NCI-H748 (cell line): Measurements from ENCODE around the gene TMC5.

Experiments
- DNase-seq: peaks from one replicate; lab custom pipeline; 2025; ENCODE audit not compliant: unreplicated experiment; lab: John Stamatoyannopoulos, UW

TMC5 gene

DNA sequence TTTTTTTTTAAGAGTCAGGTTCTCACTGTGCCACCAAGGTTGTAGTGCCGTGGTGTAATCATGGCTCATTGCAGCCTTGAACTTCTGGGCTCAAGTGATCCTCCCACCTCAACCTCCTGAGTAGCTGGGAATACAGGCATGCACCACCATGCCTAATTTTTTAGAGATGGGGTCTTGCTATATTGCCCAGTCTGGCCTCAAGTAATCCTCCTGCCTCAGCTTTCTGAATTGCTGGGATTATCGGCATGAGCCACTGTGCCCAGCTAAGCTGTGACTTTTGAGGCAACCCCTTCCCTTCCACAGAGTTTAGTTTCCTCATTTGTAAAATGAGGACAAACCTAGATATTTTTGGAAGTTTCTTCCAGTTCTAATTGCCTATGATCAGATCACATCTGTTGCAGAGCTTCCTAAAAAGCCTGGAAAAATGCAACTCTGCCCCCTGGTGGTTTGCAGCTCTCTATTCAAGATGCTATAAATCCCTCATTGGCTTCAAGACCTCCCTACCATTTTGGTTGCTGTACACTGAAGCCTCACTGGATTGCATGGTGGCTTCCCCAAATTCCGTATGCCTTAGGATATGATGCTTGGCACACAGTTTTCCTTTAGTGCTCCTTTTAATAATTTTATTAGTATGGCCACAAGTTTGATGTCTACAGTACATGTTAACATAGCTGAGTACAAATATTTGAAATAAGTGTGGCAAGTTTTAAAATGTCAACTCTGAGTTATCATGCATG is 84.9 kb downstream of the TMC5 start:
- peak; percentile 64 for DNase-seq

- no peak for DNase-seq
Measured at GRCh38 chr16:19503461-19504075, 85.9 kb downstream of the TMC5 start.

- no peak for DNase-seq
Measured at GRCh38 chr16:19505600-19506303, 88.1 kb downstream of the TMC5 start.

DNA sequence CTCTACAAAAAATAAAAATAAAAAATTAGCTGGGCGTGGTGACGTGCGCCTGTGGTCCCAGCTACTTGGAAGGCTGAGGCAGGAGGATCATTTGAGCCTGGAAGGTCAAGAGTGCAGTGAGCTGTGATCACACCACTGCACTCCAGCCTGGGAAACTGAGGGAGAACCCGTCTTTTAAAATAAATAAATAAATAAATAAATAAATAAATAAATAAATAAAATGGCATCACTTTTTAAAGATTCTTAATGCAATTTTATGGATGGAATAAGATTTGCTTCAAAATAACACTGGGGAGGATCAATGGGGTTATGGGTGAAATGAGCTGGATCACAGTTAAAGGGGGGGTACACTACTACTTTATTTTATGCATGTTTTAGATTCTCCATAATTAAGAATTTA is 89.3 kb downstream of the TMC5 start:
- DNase-seq = no peak

- no peak for DNase-seq
Measured at GRCh38 chr16:19507867-19508266, 90.2 kb downstream of the TMC5 start.

GRCh38 chr16:19512297-19512696 is 94.6 kb downstream of the TMC5 start:
- DNase-seq = no peak

GRCh38 chr16:19513377-19514053 is 95.8 kb downstream of the TMC5 start:
- no peak for DNase-seq

- DNase-seq = no peak
Measured at GRCh38 chr16:19515757-19516156, 98.1 kb downstream of the TMC5 start.

DNA sequence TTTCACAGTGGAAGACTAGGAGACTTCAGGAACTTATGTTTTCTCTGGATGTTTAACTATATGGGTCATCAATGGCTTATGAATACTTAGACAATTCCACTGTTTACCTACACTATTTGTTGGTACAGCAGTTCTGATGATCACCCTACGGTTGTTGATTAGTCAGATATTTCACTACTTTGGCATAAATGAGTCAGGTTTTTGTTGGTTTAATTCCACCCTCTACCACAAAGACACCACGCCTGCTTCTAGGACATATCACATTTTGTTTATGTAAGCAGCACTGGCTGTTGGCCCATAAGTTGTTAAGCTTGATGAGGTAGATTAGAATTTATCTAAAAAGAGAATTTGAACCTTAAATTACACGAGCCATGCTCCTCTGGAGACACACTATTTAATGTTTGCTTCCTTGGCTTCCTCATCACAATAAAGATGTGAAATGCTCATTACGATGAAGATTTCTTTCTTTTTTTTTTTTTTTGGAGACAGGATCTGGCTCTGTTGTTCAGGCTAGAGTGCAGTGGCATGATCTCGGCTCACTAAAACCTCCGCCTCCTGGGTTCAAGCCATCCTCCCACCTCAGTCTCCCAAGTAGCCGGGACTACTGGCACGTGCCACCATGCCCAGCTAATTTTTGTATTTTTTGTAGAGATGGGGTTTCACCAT is 99.9 kb downstream of the TMC5 start:
- no peak for DNase-seq

DNA sequence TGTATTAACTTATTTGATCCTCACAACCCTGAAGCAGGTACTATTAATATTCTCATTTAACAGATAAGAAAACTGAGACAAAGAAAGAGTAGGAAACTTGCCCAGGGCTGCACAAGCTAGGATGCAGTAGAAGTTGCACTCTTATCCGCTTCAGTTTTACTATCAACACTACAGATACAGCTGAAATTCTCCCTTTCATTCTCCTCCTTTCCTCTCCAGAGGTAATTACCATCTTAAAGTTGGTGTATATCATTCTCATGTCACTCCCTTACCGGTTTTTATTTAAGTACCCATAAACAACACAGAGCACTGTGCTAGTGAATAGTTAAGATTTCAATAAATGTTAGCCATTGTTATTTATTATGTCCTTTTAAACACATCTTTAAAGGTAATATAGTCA is 100.7 kb downstream of the TMC5 start:
- no peak for DNase-seq

DNA sequence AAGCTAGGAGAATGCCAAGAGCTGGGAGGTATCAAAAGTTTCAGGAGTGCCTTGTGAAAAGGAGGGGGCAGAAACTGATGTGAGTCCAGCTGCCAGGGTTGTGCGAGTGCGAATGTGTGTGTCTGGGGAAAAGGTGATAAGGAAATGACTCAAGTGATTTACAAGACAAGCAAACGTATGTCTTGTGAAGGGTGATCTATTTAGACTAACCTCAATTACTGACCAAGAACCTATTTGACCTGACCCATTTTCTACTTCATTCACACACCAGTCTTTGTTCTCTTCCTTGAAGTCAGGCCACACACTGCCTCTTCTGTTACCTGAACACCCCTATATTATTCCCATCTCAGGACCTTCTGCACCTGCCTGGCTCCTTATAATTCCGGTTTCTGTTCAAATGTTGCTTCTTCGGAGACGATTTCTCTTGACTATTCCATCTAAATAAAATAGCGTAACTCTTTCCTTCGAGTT is 103.2 kb downstream of the TMC5 start:
- no peak for DNase-seq

GRCh38 chr16:19521471-19522396 is 104.1 kb downstream of the TMC5 start, which contains the start of gene GDE1:
GDE1 (minus strand) TSS chr16:19522098; CDS start chr16:19521964, 134 bp downstream.
- DNase-seq = peak; percentile 93

GRCh38 chr16:19522397-19522732 is 104.7 kb downstream of the TMC5 start:
- DNase-seq = peak; percentile 29

DNA sequence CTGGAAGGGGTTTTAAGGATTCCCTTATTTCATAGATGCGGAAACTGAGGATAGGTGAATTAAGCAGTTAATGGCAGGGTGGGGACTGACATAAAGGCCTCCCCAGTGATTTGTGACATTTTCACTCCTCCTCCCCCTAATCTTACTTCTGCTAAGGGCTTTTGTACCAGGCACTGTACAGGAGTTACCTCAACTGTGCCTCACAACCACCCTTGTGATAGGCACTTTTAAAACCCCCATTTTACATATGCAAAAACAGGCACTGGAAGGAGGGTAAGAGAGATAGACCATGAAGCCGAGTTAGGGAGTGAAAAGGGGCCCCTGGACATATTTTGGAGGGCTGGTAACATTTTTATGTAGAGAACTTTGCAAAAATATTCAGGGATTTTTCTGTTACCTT is 105.1 kb downstream of the TMC5 start:
- no peak for DNase-seq

DNA sequence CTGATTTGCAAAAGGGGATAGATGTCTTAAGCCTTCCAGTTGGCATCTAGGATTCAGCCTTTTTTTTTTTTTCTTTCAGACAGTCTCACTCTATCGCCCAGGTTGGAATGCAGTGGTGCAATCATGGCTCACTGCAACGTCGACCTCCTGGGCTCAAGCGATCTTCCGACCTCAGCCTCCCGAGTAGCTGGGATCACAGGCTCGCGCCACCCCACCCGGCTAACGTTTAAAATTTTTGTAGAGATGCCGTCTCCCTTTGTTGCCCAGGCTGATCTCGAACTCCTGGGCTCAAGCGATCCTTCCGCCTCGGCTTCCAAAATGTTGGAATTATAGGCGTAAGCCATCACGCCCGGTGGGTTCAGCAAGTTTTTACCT is 105.5 kb downstream of the TMC5 start:
- DNase-seq = no peak

- DNase-seq = peak; percentile 94
Measured at GRCh38 chr16:19523559-19524355, 106.1 kb downstream of the TMC5 start, which contains the start of gene CCP110. CCP110 (plus strand) TSS chr16:19523942; CDS start chr16:19527882, 3,940 bp downstream.

- peak; percentile 25 for DNase-seq
Measured at GRCh38 chr16:19524356-19524615, 106.6 kb downstream of the TMC5 start.

GRCh38 chr16:19524616-19525384 is 107.1 kb downstream of the TMC5 start:
- DNase-seq = peak; percentile 28

DNA sequence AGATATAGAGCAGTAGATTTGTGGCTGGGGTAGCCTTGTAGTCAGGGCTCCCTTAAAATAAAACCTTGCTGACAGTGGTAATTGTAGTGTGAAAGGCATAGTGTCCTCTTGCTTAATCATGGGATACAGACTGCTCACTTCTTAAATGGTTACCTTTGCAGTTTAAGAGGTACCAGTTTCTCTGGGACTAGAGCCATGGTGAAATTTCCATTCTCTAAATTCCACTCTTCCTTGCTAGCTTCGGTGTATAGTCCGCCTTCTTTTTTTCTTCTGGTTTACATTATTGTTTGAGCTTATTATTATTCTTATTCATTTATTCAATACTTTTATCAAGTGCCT is 107.7 kb downstream of the TMC5 start:
- DNase-seq = no peak
